Neural crest cell (in vitro differentiated cells): ENCODE measurements around the gene GRK2. TPM values are rescaled to one million over a fixed set of nuclear protein-coding genes. Genes with fewer than 3 reads are reported as not detected.
"Not testable (repeated sequence)": the region's sequence is repeated elsewhere in the genome, so short reads cannot be mapped to it uniquely, and the experiment has no call there.

Source experiments
- DNase-seq: peaks from one replicate; pipeline ENCODE4 v3.0.0; 2021; ENCODE audit warnings: low read depth, mixed read lengths, low spot score
- H3K27ac Mint-ChIP-seq: one replicate; pipeline ENCODE4 v1.8.0; 2021; ENCODE audit warnings: mild to moderate bottlenecking, mixed read lengths; ENCODE audit not compliant: unreplicated experiment
- H3K27me3 Mint-ChIP-seq: 2 replicates; pipeline ENCODE4 v1.8.0; 2021; ENCODE audit warnings: low read depth, mild to moderate bottlenecking, mixed read lengths
- H3K36me3 Mint-ChIP-seq: 2 replicates; pipeline ENCODE4 v1.8.0; 2021; ENCODE audit warnings: low read depth, mild to moderate bottlenecking, mixed read lengths
- H3K4me1 Mint-ChIP-seq: 2 replicates; pipeline ENCODE4 v1.8.0; 2021; ENCODE audit warnings: mixed read lengths
- H3K4me3 Mint-ChIP-seq: one replicate; pipeline ENCODE4 v1.8.0; 2021; ENCODE audit warnings: mild to moderate bottlenecking, mixed read lengths
- H3K9me3 Mint-ChIP-seq: 2 replicates; pipeline ENCODE4 v1.8.0; 2021; ENCODE audit warnings: mixed read lengths
- long read RNA-seq: library from polyadenylated mRNA; unstranded; transcript quantifications from one replicate; pipeline ENCODE4 v2.0.0, GENCODE V29; 2020
- total RNA-seq: library from RNA; stranded (reverse); gene quantifications from 2 replicates; pipeline ENCODE4 v1.2.1, GENCODE V29; 2021
- TF ChIP-seq, protein P1 (sequence below): fragments of 200-600 bp; sonication (generic); conservative IDR thresholded peaks from 2 replicates; pipeline ENCODE4 v1.5.0; 2021; ENCODE audit warnings: antibody characterized with exemption, mild to moderate bottlenecking

The GRK2 gene
- 51.3 and 55.1 TPM in 2 replicates for total RNA-seq
- long read RNA-seq = 0 reads

- Mint-ChIP-seq H3K27ac (peak within 1 kb of the TSS; percentile 62), H3K36me3 (no peaks in the 10 kb centered on the region), H3K9me3 (no peaks in the 10 kb centered on the region), H3K4me3 (peak within 1 kb of the TSS; percentile 94), H3K27me3 (peaks cover 3% of the 10 kb centered on the region), H3K4me1 (peaks cover 51% of the 10 kb centered on the region)
- TF ChIP-seq, protein P1, sequence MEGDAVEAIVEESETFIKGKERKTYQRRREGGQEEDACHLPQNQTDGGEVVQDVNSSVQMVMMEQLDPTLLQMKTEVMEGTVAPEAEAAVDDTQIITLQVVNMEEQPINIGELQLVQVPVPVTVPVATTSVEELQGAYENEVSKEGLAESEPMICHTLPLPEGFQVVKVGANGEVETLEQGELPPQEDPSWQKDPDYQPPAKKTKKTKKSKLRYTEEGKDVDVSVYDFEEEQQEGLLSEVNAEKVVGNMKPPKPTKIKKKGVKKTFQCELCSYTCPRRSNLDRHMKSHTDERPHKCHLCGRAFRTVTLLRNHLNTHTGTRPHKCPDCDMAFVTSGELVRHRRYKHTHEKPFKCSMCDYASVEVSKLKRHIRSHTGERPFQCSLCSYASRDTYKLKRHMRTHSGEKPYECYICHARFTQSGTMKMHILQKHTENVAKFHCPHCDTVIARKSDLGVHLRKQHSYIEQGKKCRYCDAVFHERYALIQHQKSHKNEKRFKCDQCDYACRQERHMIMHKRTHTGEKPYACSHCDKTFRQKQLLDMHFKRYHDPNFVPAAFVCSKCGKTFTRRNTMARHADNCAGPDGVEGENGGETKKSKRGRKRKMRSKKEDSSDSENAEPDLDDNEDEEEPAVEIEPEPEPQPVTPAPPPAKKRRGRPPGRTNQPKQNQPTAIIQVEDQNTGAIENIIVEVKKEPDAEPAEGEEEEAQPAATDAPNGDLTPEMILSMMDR = no peak
- DNase-seq = no peak
Measured at GRCh38 chr11:67266449-67267187, at the start of gene GRK2. TSS of gene GRK2 (plus strand) at chr11:67266473. CDS start at chr11:67266700, 227 bp downstream.

DNA sequence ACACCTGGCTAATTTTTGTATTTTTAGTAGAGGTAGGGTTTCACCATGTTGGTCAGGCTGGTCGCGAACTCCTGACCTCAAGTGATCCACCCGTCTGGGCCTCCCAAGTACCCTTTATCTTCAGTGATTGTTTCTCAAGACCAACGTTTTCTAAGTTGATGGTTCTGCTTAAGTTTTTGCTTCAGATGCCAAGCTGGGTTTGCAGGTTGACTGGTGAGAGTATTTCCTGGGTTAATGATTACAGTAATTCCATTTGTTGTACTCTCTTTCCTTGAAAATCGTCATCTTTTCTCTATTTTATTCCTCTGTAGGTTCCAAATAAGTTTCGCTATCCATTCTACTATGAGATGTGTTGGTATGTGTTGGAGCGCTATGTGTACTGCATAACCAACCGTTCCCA lies 38.5 kb upstream of the GRK2 start:
- H3K9me3 Mint-ChIP-seq = no peaks in the 10 kb centered on the region
- no peak overlapping the region for H3K4me3 Mint-ChIP-seq
- no peak for DNase-seq
- TF ChIP-seq, protein P1 = no peak
- peaks cover 23% of the 10 kb centered on the region for H3K36me3 Mint-ChIP-seq
- H3K27ac Mint-ChIP-seq = no peak overlapping the region
- no peaks in the 10 kb centered on the region for H3K4me1 Mint-ChIP-seq
- no peaks in the 10 kb centered on the region for H3K27me3 Mint-ChIP-seq

DNA sequence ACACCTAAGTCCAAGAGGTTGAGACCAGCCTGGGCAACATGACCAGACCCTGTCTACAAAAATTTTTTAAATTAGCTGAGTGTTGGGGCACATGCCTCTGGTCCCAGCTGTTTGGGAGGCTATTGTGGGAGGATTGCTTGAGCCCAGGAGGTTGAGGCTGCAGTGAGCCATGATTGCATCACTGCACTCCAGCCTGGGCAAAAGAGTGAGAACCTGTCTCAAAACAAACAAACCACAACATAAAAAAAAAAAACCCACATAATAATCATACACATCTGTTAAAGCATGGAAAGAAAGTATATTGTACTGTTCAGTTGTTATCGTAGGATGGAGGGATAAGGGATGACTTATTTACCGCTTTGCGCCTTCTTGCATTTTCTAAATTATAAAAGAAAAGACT lies 35.9 kb upstream of the GRK2 start:
- Mint-ChIP-seq H3K36me3 (peaks cover 19% of the 10 kb centered on the region), H3K27me3 (no peaks in the 10 kb centered on the region), H3K4me3 (no peak overlapping the region), H3K4me1 (no peaks in the 10 kb centered on the region), H3K9me3 (no peaks in the 10 kb centered on the region), H3K27ac (no peak overlapping the region)
- TF ChIP-seq, protein P1 = no peak
- DNase-seq = no peak

GRCh38 chr11:67230886-67231285 lies 35.4 kb upstream of the GRK2 start:
- no peaks in the 10 kb centered on the region for H3K27me3 Mint-ChIP-seq
- H3K27ac Mint-ChIP-seq = no peak overlapping the region
- H3K4me1 Mint-ChIP-seq = no peaks in the 10 kb centered on the region
- TF ChIP-seq, protein P1 = no peak
- peaks cover 19% of the 10 kb centered on the region for H3K36me3 Mint-ChIP-seq
- DNase-seq = no peak
- H3K9me3 Mint-ChIP-seq = no peaks in the 10 kb centered on the region
- H3K4me3 Mint-ChIP-seq = no peak overlapping the region

- DNase-seq = no peak
- TF ChIP-seq, protein P1 = no peak
- H3K27me3 Mint-ChIP-seq = no peaks in the 10 kb centered on the region
- H3K9me3 Mint-ChIP-seq = no peaks in the 10 kb centered on the region
- no peak overlapping the region for H3K27ac Mint-ChIP-seq
- peak overlapping the region; percentile 26 for H3K4me3 Mint-ChIP-seq
- H3K4me1 Mint-ChIP-seq = peaks cover 6% of the 10 kb centered on the region
- H3K36me3 Mint-ChIP-seq = peaks cover 6% of the 10 kb centered on the region
Measured at GRCh38 chr11:67233584-67234190, 32.6 kb upstream of the GRK2 start.

DNA sequence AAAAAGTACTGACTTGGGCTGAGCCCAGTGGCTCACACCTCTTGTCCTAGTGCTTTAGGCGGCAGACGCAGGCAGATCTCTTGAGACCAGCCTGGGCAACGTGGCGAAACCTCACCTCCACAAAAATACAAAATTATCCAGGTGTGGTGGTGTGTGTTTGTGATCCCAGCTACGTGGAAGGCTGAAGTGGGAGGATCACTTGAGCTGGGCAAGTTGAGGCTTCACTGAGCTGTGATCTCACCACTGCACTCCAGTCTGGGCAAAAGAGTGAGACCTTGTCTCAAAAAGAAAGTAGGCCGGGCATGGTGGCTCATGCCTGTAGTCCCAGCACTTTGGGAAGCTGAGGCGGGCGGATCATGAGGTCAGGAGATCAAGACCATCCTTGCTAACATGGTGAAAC lies 31.7 kb upstream of the GRK2 start:
- H3K27me3 Mint-ChIP-seq, H3K4me3 Mint-ChIP-seq, DNase-seq, H3K27ac Mint-ChIP-seq, H3K9me3 Mint-ChIP-seq, H3K36me3 Mint-ChIP-seq: not testable (repeated sequence)
- H3K4me1 Mint-ChIP-seq = peaks cover 15% of the 10 kb centered on the region
